GM18858 (cell line): Measurements from ENCODE around the gene SPIRE2.
"Not testable (repeated sequence)": the region's sequence is repeated elsewhere in the genome, so short reads cannot be mapped to it uniquely, and the experiment has no call there.

ENCODE experiments used
- ATAC-seq: cut with Tn5 transposase; IDR thresholded peaks from one replicate; pipeline ENCODE4 v1.9.1; 2021; ENCODE audit not compliant: unreplicated experiment

SPIRE2 gene, protein sequence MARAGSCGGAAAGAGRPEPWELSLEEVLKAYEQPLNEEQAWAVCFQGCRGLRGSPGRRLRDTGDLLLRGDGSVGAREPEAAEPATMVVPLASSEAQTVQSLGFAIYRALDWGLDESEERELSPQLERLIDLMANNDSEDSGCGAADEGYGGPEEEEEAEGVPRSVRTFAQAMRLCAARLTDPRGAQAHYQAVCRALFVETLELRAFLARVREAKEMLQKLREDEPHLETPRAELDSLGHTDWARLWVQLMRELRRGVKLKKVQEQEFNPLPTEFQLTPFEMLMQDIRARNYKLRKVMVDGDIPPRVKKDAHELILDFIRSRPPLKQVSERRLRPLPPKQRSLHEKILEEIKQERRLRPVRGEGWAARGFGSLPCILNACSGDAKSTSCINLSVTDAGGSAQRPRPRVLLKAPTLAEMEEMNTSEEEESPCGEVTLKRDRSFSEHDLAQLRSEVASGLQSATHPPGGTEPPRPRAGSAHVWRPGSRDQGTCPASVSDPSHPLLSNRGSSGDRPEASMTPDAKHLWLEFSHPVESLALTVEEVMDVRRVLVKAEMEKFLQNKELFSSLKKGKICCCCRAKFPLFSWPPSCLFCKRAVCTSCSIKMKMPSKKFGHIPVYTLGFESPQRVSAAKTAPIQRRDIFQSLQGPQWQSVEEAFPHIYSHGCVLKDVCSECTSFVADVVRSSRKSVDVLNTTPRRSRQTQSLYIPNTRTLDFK

DNA sequence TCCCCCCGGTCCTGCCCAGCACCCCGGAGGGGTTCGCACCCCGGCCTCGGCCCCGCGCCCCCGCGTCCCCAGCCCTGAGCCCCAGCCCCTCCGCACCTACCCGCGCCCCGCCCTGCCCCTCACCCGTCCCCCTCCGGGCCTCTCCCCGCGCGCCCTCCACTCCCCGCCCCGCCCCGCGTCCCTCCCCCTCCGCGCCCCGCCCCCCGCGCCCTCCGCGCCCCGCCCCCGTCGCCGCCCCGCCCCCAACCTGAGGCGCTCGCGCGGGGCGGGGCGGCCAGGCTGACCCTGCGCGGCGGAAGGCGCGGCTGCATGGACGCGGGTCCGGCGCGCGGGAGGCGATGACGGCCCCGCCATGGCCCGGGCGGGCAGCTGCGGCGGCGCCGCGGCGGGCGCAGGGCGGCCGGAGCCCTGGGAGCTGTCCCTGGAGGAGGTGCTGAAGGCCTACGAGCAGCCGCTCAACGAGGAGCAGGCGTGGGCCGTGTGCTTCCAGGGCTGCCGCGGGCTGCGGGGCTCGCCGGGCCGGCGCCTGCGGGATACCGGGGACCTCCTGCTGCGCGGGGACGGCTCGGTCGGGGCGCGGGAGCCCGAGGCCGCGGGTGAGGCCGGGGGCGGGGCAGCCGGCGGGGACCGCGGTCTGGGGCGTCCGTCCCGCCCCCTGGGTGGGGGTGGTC lies at the start of gene SPIRE2:
Gene SPIRE2 (plus strand): TSS at position 277 of the 671 bp plus-strand sequence. CDS start 76 bp downstream, at position 353.
- no peak for ATAC-seq

DNA sequence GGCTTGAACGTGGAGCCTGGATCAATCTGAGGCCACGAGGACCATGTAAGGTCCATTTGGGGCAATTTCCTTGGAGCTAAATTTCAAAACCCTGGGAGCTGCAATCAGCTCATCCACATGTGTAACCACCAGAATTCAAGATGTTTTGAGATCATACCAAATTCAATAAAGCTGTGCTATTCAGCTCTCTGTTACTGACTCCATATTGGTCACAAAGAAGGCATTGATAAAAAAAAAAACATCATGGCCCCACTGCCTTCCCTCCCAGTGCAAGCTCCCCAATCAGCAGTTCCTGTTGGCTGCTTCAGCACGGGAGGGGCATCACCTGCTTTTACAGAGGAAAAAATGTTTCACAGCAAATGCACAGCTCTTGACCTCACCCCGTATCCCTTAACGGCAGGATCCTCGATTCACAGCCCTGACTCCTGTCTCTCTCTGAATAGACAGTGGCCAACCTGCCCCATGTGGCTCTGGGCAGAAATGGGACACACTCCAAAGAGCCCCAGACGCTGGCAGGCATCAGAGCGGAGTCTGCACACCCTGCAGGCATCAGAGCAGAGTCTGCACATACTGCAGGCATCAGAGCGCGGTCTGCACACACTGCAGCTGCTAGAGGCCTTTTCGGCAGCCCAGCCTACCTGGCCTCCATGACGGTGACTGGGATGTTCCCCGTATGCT lies 48.9 kb upstream of the SPIRE2 start:
- ATAC-seq, result no peak

DNA sequence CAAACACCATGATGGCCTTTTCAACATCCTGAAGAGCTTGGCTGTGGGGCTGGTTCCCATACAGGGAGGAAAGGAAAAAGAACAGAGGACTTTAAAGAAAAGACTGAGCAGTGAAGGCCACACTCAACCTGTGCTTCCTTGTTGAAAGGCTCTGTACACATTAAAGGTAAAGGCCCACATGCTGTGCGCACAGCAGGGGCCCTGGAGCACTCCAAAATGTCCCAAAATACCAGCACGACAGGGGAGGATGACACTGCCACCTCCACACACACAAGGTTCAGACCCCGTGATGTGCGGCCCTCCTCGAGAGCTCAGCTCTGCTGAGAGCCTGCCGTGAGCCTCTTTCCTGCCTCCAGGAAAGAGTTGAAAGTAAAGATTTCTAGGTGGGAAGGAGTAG lies 48.4 kb upstream of the SPIRE2 start:
- ATAC-seq, result no peak

DNA sequence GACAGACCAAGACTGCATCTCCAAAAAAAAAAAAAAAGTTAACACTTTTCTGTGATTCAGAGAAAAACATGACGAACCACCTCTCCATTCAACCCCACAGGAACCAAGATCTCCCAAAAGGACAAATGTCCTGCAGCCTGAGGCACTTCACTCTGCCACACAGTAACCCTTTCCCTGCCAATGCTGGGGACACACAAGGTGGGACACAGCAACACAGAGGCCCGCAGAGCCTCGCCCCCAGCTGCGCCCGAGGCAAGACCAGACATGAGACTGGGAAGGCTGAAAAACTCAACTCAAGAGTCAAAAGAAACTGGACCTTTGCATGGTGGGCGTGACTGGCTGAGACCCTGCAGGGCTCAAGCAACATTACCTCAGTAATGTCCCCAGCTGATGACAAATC lies 45.8 kb upstream of the SPIRE2 start:
- no peak for ATAC-seq

DNA sequence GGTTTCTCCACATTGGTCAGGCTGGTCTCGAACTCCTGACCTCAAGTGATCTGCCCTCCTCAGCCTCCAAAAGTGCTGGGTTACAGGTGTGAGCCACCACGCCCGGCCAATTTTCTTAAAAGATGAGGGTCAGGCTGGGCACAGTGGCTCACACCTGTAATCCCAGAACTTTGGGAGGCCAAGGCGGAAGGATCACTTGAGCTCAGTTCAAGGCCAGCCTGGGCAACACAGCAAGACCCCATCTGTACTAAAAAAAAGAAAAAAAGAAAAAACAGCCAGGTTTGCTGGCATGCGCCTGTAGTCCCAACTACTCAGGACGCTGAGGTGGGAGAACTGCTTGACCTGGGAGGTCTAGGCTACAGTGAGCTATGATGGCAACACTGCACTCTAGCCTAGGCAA lies 44.3 kb upstream of the SPIRE2 start:
- not testable (repeated sequence) for ATAC-seq

DNA sequence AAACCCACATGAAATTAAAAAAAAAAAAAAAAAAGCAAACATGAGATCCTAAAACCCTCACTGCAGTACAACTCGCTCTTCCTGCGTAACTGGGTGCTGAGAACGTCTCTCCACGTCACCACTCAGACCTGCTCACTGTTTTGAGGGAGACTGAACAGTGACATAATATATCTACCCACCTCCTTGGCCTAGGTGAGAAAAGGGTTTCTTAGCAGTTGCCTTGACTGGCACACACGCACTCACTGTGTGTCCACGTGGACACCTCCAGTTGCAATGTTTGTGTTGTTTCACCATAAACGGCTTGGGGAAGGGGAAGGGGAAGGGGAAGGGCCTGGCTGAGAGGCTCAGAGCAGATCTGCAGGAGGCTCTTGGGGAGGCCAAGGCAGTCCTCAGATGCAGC lies 43.9 kb upstream of the SPIRE2 start:
- no peak for ATAC-seq

DNA sequence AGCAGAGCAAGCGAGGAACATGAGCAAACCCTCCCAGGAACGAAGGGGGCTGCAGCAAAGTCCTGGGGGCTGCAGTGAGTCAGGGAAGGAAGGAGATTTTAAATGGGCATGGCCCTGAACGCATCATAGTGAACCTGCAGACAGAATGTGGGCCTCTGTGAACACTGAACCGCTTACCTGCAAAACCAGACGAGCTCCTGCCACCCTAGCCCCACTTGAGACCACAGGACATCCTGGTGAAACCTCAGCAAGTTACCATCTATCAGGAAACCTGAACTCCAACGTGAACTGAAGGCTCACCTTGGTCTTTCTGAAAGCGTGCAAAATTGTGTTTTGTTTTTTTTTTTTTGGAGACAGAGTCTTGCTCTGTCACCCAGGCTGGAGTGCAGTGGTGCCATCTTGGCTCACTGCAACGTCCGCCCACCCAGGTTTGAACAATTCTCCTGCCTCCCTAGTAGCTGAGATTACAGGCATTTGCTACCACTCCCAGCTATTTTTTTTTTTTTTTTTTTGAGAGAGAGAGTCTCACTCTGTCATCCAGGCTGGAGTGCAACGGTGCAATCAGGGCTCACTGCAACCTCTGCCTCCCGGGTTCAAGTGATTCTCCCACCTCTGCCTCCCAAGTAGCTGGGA lies 42.6 kb upstream of the SPIRE2 start:
- no peak for ATAC-seq

DNA sequence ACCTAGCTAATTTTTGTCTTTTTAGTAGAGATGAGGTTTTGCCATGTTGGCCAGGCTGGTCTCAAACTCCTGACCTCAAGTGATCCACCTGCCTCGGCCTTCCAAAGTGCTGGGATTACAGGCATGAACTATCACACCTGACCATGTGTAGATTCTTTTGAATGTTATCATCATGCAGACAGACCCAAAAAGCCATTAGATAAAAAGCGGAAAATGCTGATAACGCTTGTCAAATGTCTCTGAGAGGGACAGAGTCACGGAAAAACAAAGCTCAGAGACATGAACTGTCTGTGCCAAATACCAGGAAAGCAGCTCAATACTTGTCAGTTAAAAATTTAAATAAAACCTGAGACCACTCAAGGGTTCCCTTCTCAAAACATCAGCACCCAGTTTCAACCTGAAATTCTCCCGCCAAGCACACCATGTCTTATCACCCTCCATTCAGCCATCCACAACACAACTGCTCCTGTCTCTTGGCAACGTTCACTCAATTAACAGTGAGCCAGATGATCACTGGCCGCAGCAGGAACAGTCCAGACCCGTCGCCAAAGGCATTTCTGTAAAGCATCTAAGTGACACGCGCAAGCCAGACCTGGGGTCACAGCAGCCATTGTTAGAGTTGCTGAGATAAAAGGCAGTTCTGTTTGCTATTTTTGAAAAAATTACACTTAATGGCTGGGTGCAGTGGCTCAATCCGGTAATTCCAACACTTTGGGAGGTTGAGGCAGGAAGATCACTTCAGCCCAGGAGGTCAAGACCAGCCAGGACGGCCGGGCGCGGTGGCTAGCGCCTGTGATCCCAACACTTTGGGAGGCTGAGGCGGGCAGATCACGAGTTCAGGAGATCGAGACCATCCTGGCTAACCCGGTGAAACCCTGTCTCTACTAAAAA lies 41.6 kb upstream of the SPIRE2 start:
- ATAC-seq, result no peak

DNA sequence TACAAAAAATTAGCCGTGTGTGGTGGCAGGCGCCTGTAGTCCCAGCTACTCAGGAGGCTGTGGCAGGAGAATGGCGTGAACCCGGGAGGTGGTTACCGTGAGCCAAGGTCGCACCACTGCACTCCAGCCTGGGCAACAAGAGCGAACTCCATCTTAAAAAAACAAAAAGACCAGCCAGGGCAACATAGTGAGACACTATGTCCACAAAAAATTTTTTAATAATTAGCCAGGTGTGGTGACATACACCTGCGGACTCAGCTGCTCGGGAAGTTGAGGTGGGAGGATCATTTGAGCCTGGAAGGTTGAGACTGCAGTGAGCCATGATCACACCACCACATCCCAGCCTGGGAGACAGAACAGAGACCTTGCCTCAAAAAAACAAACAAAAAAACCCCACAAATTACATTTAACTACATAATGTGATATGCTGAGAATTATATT lies 40.9 kb upstream of the SPIRE2 start:
- ATAC-seq, result no peak

DNA sequence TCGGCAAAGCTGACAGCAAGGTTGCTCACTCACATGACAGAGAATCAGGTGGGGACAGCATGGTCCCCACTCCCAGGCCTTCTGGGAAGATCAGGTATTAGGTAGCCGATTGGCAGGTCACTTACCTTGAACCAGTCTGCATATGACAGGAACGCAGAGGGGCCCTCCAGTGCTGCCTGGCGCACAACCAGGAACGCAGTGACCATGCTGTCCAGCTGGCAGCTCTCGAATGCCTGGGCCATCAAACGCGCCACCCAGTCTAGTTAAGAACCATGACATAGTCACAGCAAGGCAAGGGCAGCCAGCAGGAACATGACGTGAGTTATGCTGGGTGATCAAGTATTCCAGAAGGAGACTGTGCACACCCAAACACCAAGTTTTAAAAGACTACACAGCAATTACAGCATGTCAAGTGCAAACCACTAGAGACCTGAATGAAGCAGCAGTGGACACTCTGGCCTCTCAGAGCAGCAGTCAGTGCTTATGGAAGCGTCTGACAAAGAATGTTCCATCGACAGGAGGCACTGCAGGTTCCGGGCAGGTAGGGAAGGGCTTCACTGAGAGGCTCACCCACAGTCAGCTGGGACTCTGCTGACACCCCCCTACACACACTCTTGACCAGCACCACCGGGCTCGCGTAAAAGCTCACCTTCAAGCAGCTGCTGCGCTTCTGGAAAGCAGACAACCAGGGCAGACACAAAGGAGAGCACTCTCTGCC lies 36.8 kb upstream of the SPIRE2 start:
- no peak for ATAC-seq

DNA sequence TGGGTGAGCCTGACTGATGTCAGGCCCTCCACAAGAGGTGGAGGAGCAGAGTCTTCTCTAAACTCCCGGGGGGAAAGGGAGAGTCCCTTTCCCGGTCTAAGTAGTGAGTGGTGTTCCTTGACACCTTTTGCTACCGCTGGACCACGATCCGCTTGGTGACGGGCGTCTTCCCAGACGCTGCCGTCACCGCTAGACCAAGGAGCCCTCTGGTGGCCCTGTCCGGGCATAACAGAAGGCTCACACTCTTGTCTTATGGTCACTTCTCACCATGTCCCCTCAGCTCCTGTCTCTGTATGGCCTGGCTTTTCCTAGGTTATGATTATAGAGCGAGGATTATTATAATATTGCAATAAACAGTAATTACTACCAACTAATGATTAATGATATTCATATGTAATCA lies 35.2 kb upstream of the SPIRE2 start:
- not testable (repeated sequence) for ATAC-seq

DNA sequence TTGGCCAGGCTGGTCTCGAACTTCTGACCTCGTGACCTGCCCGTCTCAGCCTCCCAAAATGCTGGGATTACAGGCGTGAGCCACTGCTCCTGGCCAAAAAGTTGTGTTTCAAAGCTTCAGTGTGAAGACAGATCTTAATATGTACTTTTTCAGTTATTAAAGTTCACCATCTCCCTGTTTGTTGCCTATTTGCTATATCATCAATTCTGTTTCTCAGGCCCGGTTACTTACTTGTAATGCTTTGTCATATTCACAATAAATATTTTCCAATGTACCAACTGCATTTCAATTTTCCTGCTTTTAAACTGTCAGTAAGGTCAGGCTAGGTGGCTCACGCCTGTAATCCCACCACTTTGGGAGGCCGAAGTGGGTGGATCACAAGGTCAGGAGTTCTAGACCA lies 34.3 kb upstream of the SPIRE2 start:
- no peak for ATAC-seq

DNA sequence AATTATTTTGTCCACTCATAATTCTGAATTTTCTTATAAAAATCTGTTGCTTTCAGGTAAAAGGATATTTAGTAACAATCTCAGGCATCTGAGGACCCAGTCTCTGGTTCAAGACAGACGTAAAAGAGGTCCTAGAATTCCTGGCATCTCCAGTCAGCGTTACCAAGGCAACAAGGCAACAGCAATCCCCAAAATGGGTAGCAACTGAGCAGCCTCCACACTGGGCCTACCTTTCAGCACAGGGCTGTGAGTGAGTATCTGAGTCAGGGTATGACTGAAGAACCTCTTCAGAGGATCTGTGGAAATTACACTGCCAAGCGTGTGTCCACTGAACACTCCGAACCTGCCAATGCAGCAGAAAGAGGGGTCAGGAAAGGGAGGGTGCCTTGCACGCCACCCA lies 32.6 kb upstream of the SPIRE2 start:
- no peak for ATAC-seq

DNA sequence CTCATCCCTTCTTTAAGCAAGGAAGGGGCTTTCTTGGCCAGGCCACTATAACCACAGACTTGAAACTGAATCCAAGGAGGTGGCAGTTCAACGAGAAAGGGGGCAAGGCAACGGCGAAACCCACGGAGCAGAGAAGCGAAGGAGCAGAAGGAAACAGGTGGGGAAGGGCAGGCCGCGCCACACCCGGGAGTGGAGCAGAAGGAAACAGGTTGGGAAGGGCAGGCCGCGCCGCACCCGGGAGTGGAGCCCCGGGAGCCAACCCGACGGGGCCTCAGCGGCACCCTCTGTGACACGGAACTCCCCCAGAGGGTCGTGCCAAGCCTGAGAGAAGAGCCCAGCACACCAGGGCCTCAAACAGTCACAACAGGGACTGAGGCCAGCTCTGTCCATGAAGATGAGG lies 32.2 kb upstream of the SPIRE2 start:
- no peak for ATAC-seq

DNA sequence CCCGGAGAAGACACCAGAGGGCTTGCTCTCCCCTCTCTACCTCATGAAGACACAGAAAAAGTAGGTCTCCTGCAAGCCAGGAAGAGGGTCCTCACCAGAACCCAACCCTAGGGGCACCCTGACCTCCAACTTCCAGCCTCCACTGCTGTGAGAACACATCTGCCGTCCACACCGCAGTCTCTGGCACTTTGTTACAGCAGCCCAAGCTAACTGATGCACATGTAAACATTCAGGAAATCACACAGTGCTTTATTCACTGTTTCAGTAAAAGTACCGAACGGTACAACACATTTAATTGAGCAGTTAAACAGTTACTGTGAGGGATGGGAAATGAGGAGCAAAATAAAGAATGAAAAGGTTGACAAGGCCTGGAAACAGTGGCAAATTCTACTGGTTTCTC lies 30.1 kb upstream of the SPIRE2 start:
- ATAC-seq, result no peak

DNA sequence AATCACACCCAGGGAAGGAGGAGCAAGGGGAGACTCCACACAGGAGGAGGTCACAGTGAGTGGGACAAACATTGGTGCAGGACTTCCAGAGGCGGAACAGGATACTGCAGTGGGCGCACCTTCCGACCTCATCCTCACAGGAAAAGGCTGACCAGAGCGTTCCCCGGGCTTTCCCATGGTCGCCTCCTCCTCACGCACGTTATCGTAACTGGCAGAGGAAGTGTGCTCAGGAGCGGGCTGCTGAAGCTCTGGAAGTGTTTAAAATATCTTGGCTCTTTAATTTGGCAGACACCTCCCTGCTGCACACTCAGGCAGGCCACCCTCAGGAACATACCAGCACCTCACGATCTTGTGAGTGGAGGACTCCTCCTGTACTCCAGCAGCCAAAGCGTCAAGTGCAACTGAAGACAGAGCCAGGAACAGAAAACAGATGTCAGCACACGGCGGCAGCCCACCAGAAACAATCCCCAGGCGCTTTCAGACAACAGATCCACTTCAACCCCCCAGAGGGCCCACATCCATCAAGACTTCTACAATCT lies 29.4 kb upstream of the SPIRE2 start:
- no peak for ATAC-seq

DNA sequence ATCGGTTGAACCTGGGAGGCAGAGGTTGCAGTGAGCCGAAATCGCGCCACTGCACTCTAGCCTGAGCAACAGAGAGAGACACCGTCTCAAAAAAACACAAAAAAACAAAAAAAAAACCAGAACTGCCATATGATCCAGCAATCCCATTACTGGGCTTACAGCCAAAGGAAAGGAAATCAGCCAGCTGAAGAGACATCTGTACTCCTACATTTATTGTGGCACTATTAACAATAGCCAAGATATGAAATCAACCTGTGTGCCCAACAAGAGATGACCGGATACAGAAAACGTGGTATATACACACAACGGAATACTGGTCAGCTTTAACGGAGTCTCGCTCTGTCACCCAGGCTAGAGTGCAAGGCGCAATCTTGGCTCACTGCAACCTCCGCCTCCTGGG lies 26.5 kb upstream of the SPIRE2 start:
- no peak for ATAC-seq

DNA sequence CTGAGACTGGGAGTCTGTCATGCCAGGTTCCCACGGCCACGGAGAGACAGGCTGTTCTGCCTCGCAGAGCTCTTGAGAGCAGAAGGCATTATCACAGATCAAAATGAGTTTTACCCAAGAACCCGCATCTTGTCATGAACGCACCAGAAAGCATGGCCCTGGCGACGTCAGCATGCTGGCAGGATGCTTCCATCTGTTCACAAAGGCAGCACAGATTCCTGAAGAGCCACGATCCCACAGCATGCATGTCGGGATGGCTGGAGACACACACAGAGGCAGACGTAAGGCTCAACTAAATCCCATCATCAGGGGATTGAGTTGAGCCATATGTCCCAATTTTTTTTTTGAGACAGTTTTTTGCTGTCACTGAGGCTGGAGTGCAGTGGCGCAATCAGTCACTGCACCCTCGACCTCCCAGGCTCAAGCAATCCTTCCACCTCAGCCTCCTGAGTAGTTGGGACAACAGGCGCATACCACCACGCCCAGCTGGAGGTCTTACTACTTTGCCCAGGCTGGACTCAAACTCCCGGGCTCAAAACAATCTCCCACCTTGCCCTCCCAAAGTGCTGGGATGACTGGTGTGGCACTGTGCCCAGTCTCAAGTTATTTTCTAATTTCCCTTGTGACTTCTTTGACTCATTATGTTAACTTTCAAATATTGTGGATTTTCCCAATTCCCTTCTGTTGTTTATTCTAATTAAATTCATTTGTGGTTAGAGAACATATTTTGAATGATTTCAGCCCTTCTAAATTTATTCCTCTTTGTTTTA lies 23.0 kb upstream of the SPIRE2 start:
- no peak for ATAC-seq
